BE2C (cell line): Measurements from ENCODE around the gene UTP11.

ENCODE experiments used
- DNase-seq: peaks from one replicate; pipeline ENCODE4 v3.0.0-alpha.2; 2020
- H3K27me3 ChIP-seq: fragments of 250-450 bp; sonication (Bioruptor Pico); 2 replicates; pipeline ENCODE4 v1.5.1; 2020; ENCODE audit warnings: mild to moderate bottlenecking
- H3K36me3 ChIP-seq: fragments of 250-450 bp; sonication (Bioruptor Pico); 2 replicates; pipeline ENCODE4 v1.5.1; 2020; ENCODE audit warnings: mild to moderate bottlenecking
- H3K4me1 ChIP-seq: fragments of 250-450 bp; sonication (Bioruptor Pico); 2 replicates; pipeline ENCODE4 v1.5.1; 2020
- H3K4me3 ChIP-seq: 2 replicates; pipeline ENCODE4 v1.5.1; 2011; ENCODE audit warnings: low read depth, low read length
- H3K9me3 ChIP-seq: fragments of 250-450 bp; sonication (Bioruptor Pico); 2 replicates; pipeline ENCODE4 v1.5.1; 2020
- TF ChIP-seq, protein P1 (sequence below): IDR thresholded peaks from 2 replicates; pipeline ENCODE4 v1.5.1; 2012; ENCODE audit warnings: mild to moderate bottlenecking, low read depth, low read length

The UTP11 gene

GRCh38 chr1:37978541-37978940 lies 34.0 kb upstream of the UTP11 start:
- Histone ChIP-seq H3K4me1 (no peaks in the 10 kb centered on the region), H3K36me3 (peaks cover 18% of the 10 kb centered on the region), H3K9me3 (no peaks in the 10 kb centered on the region), H3K4me3 (no peak overlapping the region), H3K27me3 (no peaks in the 10 kb centered on the region)
- no peak for DNase-seq
- TF ChIP-seq, protein P1, sequence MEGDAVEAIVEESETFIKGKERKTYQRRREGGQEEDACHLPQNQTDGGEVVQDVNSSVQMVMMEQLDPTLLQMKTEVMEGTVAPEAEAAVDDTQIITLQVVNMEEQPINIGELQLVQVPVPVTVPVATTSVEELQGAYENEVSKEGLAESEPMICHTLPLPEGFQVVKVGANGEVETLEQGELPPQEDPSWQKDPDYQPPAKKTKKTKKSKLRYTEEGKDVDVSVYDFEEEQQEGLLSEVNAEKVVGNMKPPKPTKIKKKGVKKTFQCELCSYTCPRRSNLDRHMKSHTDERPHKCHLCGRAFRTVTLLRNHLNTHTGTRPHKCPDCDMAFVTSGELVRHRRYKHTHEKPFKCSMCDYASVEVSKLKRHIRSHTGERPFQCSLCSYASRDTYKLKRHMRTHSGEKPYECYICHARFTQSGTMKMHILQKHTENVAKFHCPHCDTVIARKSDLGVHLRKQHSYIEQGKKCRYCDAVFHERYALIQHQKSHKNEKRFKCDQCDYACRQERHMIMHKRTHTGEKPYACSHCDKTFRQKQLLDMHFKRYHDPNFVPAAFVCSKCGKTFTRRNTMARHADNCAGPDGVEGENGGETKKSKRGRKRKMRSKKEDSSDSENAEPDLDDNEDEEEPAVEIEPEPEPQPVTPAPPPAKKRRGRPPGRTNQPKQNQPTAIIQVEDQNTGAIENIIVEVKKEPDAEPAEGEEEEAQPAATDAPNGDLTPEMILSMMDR, result no peak

GRCh38 chr1:37983546-37983945 lies 29.0 kb upstream of the UTP11 start:
- H3K36me3 ChIP-seq, result peaks cover 29% of the 10 kb centered on the region
- no peaks in the 10 kb centered on the region for H3K27me3 ChIP-seq
- DNase-seq, result no peak
- TF ChIP-seq, protein P1, result no peak
- H3K4me3 ChIP-seq, result no peak overlapping the region
- no peaks in the 10 kb centered on the region for H3K9me3 ChIP-seq
- no peaks in the 10 kb centered on the region for H3K4me1 ChIP-seq

DNA sequence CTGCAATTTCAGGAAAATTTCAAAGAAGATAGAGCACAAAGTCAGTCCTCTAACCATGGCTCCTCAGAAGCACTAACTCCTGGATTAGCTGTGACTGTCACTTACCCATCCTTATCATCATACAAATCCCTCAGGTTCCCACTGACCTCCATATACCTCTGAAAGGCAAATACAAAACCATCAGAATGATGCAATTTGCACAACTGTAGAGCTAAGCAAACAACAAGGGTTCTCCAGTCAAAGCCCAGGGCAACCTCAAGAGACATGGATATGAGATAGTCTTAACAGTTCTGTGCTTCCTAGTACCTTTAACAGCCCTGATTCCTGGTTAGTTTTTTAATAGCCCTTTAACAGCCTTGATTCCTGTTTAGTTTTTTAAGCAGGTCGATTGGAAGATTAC lies 24.9 kb upstream of the UTP11 start:
- no peak overlapping the region for H3K4me3 ChIP-seq
- TF ChIP-seq, protein P1, result no peak
- no peaks in the 10 kb centered on the region for H3K4me1 ChIP-seq
- DNase-seq, result no peak
- peaks cover 21% of the 10 kb centered on the region for H3K36me3 ChIP-seq
- no peaks in the 10 kb centered on the region for H3K27me3 ChIP-seq
- no peaks in the 10 kb centered on the region for H3K9me3 ChIP-seq

DNA sequence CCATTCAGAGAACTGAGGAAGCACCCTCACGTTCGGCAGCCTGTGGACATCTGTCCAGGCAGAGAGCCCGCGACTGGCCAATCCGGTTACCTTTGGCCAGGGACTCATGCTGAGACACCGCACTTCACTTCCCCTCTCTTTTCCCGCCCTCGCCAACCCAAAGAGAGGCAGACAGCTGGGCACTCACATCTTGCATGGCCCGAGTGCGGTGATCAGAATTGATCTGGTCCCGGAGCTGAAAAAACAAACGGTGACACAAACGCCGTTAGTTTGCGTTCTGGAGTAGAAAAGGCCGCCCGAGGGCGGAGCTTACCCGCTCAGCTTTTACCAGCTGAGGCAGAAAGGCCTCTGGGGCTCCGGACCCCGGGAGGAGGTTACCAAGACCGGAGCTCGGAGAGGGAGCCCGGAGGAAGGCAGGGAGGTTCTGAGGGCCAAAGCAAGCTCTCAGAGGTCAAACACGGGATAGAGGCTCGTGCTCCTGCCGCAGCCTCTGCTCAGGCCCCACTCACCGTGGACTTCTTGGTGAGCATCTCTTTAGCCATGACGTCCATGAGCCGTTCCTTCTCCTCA lies 23.1 kb upstream of the UTP11 start:
- Histone ChIP-seq H3K4me3 (peak overlapping the region; percentile 95), H3K27me3 (no peaks in the 10 kb centered on the region), H3K9me3 (no peaks in the 10 kb centered on the region), H3K4me1 (no peaks in the 10 kb centered on the region), H3K36me3 (peaks cover 17% of the 10 kb centered on the region)
- TF ChIP-seq, protein P1, result no peak
- no peak for DNase-seq

DNA sequence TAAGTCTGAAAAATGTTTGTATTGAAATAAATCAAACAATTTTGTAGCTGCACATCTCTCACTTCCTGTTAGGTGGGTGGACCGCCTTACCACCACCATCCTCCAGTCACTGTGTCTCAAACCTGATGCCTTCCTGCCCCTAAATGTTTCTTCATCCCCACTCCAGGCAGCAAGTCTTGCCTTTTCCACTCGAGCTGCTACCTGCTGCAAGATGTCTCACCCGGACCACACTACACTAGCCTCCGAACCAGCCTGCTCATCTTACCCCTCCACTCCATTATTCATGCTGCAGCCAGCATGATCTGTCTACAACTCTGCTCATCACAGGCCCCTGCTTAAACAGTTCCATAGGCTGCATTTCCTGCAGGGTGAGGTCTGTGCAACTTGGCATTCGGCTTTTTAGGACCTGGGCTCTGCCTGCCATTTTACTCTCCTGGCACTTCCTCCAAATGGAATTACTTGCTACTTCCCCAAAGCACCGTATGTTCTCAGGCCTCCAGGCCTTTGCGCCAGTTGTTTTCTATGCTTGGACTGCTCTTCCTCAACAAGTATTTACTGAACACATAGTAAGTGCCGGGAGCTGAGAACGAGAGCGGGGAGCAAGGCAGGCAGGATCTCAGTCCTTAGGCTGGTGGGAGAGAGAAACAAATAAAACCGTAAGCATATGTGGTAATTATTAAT lies 17.5 kb upstream of the UTP11 start:
- Histone ChIP-seq H3K27me3 (no peaks in the 10 kb centered on the region), H3K9me3 (no peaks in the 10 kb centered on the region), H3K4me1 (peaks cover 4% of the 10 kb centered on the region), H3K36me3 (no peaks in the 10 kb centered on the region), H3K4me3 (peak overlapping the region; percentile 61; the same call in 1 of the 2 replicates)
- TF ChIP-seq, protein P1, result no peak
- DNase-seq, result no peak

DNA sequence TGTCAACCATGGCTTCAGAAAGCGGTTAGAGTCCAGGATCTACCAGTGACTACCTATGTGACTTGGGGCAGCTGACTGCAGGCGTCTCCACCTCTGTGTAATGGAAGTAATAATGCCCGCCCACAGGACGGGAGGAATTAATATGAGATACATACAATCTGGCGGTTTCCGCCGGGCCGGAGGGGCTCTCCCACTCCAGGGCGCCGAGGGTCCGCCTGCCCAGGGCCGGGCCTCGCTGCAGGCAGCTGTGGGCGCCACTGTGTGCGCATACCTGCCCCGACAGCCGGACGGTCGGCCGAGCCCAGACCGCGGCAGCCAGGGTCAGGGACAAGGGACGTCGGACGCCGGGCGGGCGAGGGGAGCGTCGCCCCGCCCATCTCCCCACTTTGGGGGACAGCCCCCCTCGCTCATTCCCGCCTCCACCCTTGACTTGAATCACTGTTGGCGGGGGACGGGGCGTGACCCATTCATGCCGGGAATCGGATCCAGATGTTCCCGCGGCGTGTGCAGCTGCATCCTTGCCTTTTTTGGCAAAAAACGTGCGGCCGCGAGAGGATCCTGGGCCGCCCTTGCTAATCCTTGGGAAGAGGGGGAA lies 16.7 kb upstream of the UTP11 start:
- peaks cover 5% of the 10 kb centered on the region for H3K4me1 ChIP-seq
- H3K9me3 ChIP-seq, result no peaks in the 10 kb centered on the region
- H3K4me3 ChIP-seq, result peak overlapping the region; percentile 61
- TF ChIP-seq, protein P1, result no peak
- DNase-seq, result no peak
- no peaks in the 10 kb centered on the region for H3K27me3 ChIP-seq
- no peaks in the 10 kb centered on the region for H3K36me3 ChIP-seq
